Measurements from ENCODE around the gene ZNF385D. TPM values are rescaled to one million over a fixed set of nuclear protein-coding genes. Genes with fewer than 3 reads are reported as not detected.
"Not testable (repeated sequence)": the region's sequence is repeated elsewhere in the genome, so short reads cannot be mapped to it uniquely, and the experiment has no call there.

Gene ZNF385D
- total RNA-seq, 1 experiment from 2014 or later, result 0.03 TPM

- in situ Hi-C loops (cut with HindIII; ENCODE audit: low sequenced_read_pairs), result no loop called here
Observed at GRCh38 chr3:21421096-21421495, 329.9 kb downstream of the ZNF385D start.

GRCh38 chr3:21417991-21418390 lies 333.0 kb downstream of the ZNF385D start:
- no peak for DNase-seq (ENCODE audit: low spot score)
- in situ Hi-C loops (cut with HindIII; ENCODE audit: low sequenced_read_pairs), result no loop called here

More at GRCh38 chr3:21421096-21421495, 329.9 kb downstream of the ZNF385D start:
- no peak for DNase-seq (ENCODE audit: low spot score)

GRCh38 chr3:21414506-21414905 lies 336.5 kb downstream of the ZNF385D start:
- DNase-seq (ENCODE audit: low spot score), result no peak
- in situ Hi-C loops (cut with HindIII; ENCODE audit: low sequenced_read_pairs), result no loop called here

GRCh38 chr3:21411058-21411457 lies 340.0 kb downstream of the ZNF385D start:
- in situ Hi-C loops (cut with HindIII; ENCODE audit: low sequenced_read_pairs), result no loop called here
- no peak for DNase-seq (ENCODE audit: low spot score)

DNA sequence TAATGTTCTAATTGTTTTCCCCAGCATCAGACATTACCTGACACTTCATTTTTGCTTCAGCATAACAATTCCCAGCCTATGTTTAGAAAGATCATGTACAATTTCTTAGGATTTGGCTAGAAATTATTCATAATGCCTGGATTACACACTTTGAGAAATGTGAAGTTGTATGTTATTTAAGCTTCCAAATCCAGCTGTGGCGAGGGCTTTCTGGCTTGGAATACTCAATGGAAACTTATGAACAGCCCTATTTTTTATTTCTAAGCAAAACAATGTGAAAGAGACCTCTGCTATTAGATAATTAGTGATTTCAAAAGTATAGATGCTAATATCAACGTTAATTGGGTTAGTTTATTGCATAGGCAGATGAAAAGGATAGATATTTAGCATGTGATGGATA lies 341.6 kb downstream of the ZNF385D start:
- in situ Hi-C loops (cut with HindIII; ENCODE audit: low sequenced_read_pairs), result no loop called here
- no peak for DNase-seq (ENCODE audit: low spot score)

DNA sequence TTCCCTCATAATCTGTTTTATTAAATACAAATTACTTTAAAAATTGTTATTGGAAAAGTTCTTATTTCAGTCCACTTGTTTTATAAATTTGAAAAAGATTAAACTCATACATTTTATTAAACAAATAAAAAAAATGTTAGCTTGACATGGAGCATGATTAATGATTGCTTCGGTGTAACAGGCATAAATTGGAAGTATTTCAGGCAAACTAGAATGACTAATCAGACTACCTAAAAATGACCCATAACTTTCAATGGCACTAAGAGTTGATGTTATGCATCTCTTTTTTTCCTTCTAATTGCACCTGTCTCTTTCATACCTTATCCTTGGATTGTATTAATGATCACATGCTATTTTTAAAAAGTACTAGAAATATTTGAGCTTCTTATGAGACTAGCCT lies 343.3 kb downstream of the ZNF385D start:
- in situ Hi-C loops (cut with HindIII; ENCODE audit: low sequenced_read_pairs), result no loop called here
- no peak for DNase-seq (ENCODE audit: low spot score)

DNA sequence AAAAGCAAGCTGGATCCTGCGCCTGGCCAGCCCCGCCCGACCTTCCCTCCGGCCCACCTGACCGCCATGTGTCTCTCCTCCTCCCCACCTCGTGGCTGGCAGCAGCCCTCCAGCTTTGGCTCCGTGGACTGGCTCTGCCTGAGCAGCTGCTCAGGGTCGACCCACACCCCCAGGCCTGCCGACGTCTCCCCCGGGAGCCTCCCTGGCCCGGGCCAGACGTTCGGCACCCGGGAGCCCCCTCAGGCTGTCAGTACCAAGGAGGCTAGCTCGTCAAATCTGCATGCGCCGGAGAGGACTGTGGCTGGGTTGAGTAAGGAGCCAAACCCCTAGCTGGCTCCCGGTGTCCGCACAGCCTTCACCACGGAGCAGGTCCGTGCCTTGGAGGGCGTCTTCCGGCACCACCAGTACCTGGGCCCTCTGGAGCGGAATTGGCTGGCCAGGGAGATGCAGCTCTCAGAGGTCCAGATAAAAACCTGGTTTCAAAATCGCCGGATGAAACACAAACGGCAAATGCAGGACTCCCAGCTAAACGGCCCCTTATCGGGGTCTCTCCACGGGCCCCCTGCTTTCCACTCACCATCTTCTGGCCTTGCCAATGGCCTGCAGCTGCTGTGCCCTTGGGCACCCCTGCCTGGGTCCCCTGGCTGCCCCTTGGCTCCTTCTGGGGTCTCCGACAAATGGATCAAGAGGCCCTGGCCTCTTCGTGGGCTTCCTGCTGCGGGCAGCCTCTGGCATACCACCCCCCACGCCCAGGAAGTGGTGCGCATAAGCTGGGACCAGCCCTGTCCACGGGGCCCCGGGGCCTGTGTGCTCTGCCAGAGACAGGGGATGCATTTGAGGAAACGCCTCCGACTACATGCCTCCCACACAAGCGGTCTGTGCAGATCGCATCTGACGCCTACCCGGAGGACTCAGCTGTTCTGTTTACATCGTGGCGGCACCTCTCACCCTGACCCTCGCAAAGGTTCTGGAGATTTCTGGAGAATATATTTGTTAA lies 345.0 kb downstream of the ZNF385D start:
- in situ Hi-C loops (cut with HindIII; ENCODE audit: low sequenced_read_pairs), result no loop called here
- DNase-seq (ENCODE audit: low spot score), result no peak

- DNase-seq (ENCODE audit: low spot score), result no peak
- in situ Hi-C loops (cut with HindIII; ENCODE audit: low sequenced_read_pairs), result no loop called here
Observed at GRCh38 chr3:21398461-21398860, 352.5 kb downstream of the ZNF385D start.

- in situ Hi-C loops (cut with HindIII; ENCODE audit: low sequenced_read_pairs), result no loop called here
Observed at GRCh38 chr3:21393683-21394311, 357.2 kb downstream of the ZNF385D start.

DNA sequence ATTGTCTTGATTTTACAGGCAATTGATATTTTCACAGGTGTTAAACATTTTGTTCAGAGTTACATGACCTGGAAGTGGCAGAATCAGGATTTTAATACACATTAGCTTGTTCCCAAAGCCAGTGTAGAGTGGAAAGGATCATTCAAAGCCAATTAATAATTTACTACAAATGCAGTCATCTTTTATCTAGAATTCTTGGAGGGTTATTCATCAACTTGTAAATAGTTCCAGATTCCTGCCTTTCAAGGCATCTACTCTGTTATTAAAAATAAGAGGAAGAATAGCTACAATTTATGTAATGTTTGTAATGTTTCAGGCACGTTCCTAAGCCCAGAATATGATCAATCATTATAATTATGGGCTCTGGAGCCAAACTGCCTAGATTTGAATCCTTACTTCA lies 358.5 kb downstream of the ZNF385D start:
- DNase-seq (ENCODE audit: low spot score), result no peak
- in situ Hi-C loops (cut with HindIII; ENCODE audit: low sequenced_read_pairs), result no loop called here

More at GRCh38 chr3:21393683-21394311, 357.2 kb downstream of the ZNF385D start:
- no peak for DNase-seq (ENCODE audit: low spot score)

GRCh38 chr3:21390856-21391255 lies 360.2 kb downstream of the ZNF385D start:
- in situ Hi-C loops (cut with HindIII; ENCODE audit: low sequenced_read_pairs), result no loop called here
- DNase-seq (ENCODE audit: low spot score), result no peak

DNA sequence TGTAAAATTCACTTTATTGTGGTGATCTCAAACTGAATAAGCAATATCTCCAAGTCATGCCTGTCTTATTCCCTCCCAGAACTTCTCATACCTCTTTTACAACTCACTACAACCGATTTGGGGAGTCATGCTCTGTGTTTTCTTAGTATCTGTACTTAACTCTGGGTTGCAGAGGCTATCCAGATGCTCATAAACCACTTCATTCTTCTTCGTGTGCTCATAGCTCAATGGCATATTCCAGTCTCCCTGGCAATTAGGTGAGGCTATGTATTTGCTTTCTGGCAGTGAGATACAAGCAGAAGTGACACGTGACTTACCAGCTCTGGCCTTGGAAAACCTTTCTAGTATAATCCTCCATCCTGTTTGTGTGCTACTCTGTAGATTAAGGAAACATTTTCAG lies 360.9 kb downstream of the ZNF385D start:
- DNase-seq (ENCODE audit: low spot score), result no peak
- in situ Hi-C loops (cut with HindIII; ENCODE audit: low sequenced_read_pairs), result no loop called here

DNA sequence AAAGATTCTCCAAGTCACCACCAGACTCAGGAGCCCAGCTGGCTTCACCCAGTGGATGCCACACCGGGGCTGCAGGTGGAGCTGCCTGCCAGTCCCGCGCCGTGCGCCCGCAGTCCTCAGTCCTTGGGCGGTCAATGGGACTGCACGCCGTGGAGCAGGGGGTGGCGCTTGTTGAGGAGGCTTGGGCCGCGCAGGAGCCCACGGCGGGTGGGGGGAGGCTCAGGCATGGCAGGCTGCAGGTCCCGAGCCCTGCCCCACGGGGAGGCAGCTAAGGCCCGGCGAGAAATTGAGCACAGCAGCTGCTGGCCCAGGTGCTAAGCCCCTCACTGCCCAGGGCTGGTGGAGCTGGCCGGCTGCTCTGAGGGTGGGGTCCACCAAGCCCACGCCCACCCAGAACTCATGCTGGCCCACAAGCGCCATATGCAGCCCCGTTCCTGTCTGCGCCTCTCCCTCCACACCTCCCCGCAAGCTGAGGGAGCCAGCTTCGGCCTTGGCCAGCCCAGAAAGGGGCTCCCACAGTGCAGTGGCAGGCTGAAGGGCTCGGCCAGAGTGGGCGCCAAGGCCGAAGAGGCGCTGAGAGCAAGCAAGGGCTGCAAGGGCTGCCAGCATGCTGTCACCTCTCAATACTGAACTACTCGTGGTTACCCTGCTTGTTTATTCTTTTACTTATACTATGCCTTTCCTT lies 363.7 kb downstream of the ZNF385D start:
- in situ Hi-C loops (cut with HindIII; ENCODE audit: low sequenced_read_pairs); DNase-seq (ENCODE audit: low spot score): not testable (repeated sequence)

DNA sequence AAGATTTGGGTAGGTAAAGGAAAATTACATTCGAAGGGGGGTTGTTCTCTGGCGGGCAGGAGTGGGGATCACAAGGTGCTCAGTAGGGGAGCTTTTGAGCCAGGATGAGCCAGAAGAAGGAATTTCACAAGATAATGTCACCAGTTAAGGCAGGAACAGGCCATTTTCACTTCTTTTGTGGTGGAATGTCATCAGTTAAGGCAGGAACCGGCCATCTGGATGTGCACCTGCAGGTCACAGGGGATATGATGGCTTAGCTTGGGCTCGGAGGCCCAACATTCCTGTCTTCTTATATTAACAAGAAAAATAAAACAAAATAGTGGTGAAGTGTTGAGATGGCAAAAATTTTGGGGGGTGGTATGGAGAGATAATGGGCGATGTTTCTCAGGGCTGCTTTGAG lies 373.0 kb downstream of the ZNF385D start:
- in situ Hi-C loops (cut with HindIII; ENCODE audit: low sequenced_read_pairs), result not testable (repeated sequence)

DNA sequence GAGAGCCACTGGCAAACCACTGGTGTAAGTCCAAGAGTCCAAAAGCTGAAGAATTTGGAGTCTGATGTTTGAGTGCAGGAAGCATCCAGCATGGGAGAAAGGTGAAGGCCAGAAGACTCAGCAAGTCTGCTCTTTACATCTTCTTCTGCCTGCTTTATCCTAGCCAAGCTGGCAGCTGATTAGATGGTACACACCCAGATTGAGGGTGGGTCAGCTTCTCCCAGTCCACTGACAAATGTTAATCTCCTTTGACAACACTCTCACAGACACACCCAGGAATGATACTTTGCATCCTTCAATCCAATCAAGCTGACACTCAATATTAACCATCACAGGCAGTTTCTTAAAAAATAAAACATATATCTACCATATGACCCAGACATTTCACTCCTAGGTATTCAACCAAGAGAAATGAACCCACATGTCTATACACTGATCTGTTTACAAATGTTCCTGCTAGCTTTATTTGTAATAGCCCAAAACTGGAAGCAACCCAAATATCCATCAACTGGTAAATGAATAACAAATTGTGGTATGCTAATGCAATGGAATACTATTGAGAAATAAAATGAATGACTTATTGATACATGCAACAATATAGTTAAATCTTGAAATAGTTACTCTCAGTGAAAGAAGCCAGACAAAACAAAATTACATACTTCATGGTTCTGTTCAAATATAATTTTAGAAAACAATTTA lies 373.8 kb downstream of the ZNF385D start:
- in situ Hi-C loops (cut with HindIII; ENCODE audit: low sequenced_read_pairs), result no loop called here
- DNase-seq (ENCODE audit: low spot score), result no peak

More for the DNA sequence above, 373.0 kb downstream of the ZNF385D start:
- DNase-seq (ENCODE audit: low spot score), result not testable (repeated sequence)

GRCh38 chr3:21372316-21372715 lies 378.7 kb downstream of the ZNF385D start:
- in situ Hi-C loops (cut with HindIII; ENCODE audit: low sequenced_read_pairs), result no loop called here

More at GRCh38 chr3:21372316-21372715, 378.7 kb downstream of the ZNF385D start:
- DNase-seq (ENCODE audit: low spot score), result no peak

Measured in G401 (cell line).